ENCODE measurements around the gene FOSL2. TPM values are rescaled to one million over a fixed set of nuclear protein-coding genes. Genes with fewer than 3 reads are reported as not detected.

FOSL2 gene
- total RNA-seq, 1 experiment from 2014 or later = 34.2 TPM

- DNase-seq = no peak
These were observed 16.3 kb downstream of the FOSL2 start for GRCh38 chr2:28408764-28409599.

GRCh38 chr2:28411166-28411755 lies 18.6 kb downstream of the FOSL2 start:
- peaks cover 5% of the 10 kb centered on the region for H3F3A ChIP-seq (ENCODE audit: low read length, unreplicated experiment)
- no peaks in the 10 kb centered on the region for H3K9me3 ChIP-seq (ENCODE audit: low read length)
- ChIA-PET CTCF (no interaction called here), POLR2A (ENCODE audit: unreplicated experiment) (no interaction called here)
- peaks cover 78% of the 10 kb centered on the region for H3K36me3 ChIP-seq (ENCODE audit: low read depth, low read length)
- H3K79me2 ChIP-seq (ENCODE audit: low read length) = 0 out of 2 replicates have a peak, but pooled peaks cover 13% of the 10 kb centered on the region
- BruUV-seq (replicated peaks) = no TSS peak
- TF ChIP-seq EZH2phosphoT487 (IDR thresholded peaks at IDR 0.05; ENCODE audit: borderline replicate concordance, low read length) (no peak), CTCF (conservative IDR thresholded peaks at IDR 0.05; ENCODE audit: low read depth, low read length) (no peak), EZH2 (IDR thresholded peaks at IDR 0.05; ENCODE audit: low read length, unreplicated experiment) (no peak)
- DNase-seq (no peak), ATAC-seq (no peak)
- no peak overlapping the region for H2AFZ ChIP-seq (ENCODE audit: low read length)
- no peak overlapping the region for H3K27ac ChIP-seq (ENCODE audit: low read length)
- no peak overlapping the region for H3K4me3 ChIP-seq (ENCODE audit: low read length)
- no peaks in the 10 kb centered on the region for H3K9me2 ChIP-seq (replicated peaks; ENCODE audit: low read length)
- H3K9ac ChIP-seq (ENCODE audit: low read length) = no peak overlapping the region
- H3K4me2 ChIP-seq (ENCODE audit: low read length) = no peak overlapping the region
- no peaks in the 10 kb centered on the region for H3K27me3 ChIP-seq (ENCODE audit: low read length)
- intact Hi-C loops (cut with micrococcal nuclease) = no loop called here
- H4K20me1 ChIP-seq (ENCODE audit: low read length) = peaks cover 12% of the 10 kb centered on the region; the same call in 1 of the 2 replicates
- H3K4me1 ChIP-seq (ENCODE audit: insufficient read depth, low read length) = no peaks in the 10 kb centered on the region

More at GRCh38 chr2:28408764-28409599, 16.3 kb downstream of the FOSL2 start:
- Histone ChIP-seq H3K79me2 (ENCODE audit: low read length) (0 out of 2 replicates have a peak, but pooled peaks cover 12% of the 10 kb centered on the region), H3K27me3 (ENCODE audit: low read length) (no peaks in the 10 kb centered on the region), H2AFZ (ENCODE audit: low read length) (no peak overlapping the region), H3K9me2 (replicated peaks; ENCODE audit: low read length) (no peaks in the 10 kb centered on the region), H3K36me3 (ENCODE audit: low read depth, low read length) (peaks cover 82% of the 10 kb centered on the region), H3K9me3 (ENCODE audit: low read length) (no peaks in the 10 kb centered on the region), H3K4me2 (ENCODE audit: low read length) (no peak overlapping the region), H3K4me3 (ENCODE audit: low read length) (no peak overlapping the region), H3K27ac (ENCODE audit: low read length) (no peak overlapping the region), H4K20me1 (ENCODE audit: low read length) (peaks cover 8% of the 10 kb centered on the region; the same call in 1 of the 2 replicates), H3K4me1 (ENCODE audit: insufficient read depth, low read length) (no peaks in the 10 kb centered on the region), H3F3A (ENCODE audit: low read length, unreplicated experiment) (no peaks in the 10 kb centered on the region), H3K9ac (ENCODE audit: low read length) (no peak overlapping the region)
- ChIA-PET POLR2A (ENCODE audit: unreplicated experiment) (no interaction called here), CTCF (no interaction called here)
- intact Hi-C loops (cut with micrococcal nuclease) = no loop called here
- no peak for ATAC-seq
- TF ChIP-seq EZH2 (IDR thresholded peaks at IDR 0.05; ENCODE audit: low read length, unreplicated experiment) = no peak
- TF ChIP-seq CTCF (conservative IDR thresholded peaks at IDR 0.05; ENCODE audit: low read depth, low read length) = no peak
- no peak for TF ChIP-seq EZH2phosphoT487 (IDR thresholded peaks at IDR 0.05; ENCODE audit: borderline replicate concordance, low read length)
- BruUV-seq (replicated peaks) = no TSS peak

All from PC-3 (cell line).